CD4-positive, alpha-beta T cell treated with Interleukin-10 for 1 hour (primary cell): ENCODE data around the gene PROZ.

Source experiments
- DNase-seq: peaks from one replicate; pipeline ENCODE4 v3.0.0-alpha.2; 2020

Gene PROZ

GRCh38 chr13:113120300-113121182 lies 37.9 kb upstream of the PROZ start:
- no peak for DNase-seq

GRCh38 chr13:113121183-113121927 lies 37.1 kb upstream of the PROZ start:
- no peak for DNase-seq

- no peak for DNase-seq
Measured at GRCh38 chr13:113121928-113122471, 36.4 kb upstream of the PROZ start.

- DNase-seq, result no peak
Measured at GRCh38 chr13:113122550-113123225, 35.8 kb upstream of the PROZ start, which contains the start of gene F10. F10 (plus strand) TSS chr13:113122799; CDS start chr13:113122856, 57 bp downstream.

GRCh38 chr13:113123226-113124201 lies 34.9 kb upstream of the PROZ start:
- no peak for DNase-seq

- no peak for DNase-seq
Measured at GRCh38 chr13:113124211-113124970, 34.1 kb upstream of the PROZ start.

- DNase-seq, result no peak
Measured at GRCh38 chr13:113125506-113126264, 32.8 kb upstream of the PROZ start.

GRCh38 chr13:113126265-113127150 lies 31.9 kb upstream of the PROZ start:
- no peak for DNase-seq

GRCh38 chr13:113129480-113129879 lies 29.0 kb upstream of the PROZ start:
- DNase-seq, result no peak

- DNase-seq, result peak; percentile 27
Measured at GRCh38 chr13:113129921-113130750, 28.3 kb upstream of the PROZ start.

GRCh38 chr13:113135281-113135760 lies 23.1 kb upstream of the PROZ start:
- no peak for DNase-seq

- DNase-seq, result no peak
Measured at GRCh38 chr13:113137691-113138298, 20.7 kb upstream of the PROZ start.

- DNase-seq, result no peak
Measured at GRCh38 chr13:113138792-113139551, 19.5 kb upstream of the PROZ start.

GRCh38 chr13:113139577-113139976 lies 18.9 kb upstream of the PROZ start:
- DNase-seq, result no peak

GRCh38 chr13:113140677-113141600 lies 17.5 kb upstream of the PROZ start:
- no peak for DNase-seq

- DNase-seq, result no peak
Measured at GRCh38 chr13:113141601-113141970, 16.9 kb upstream of the PROZ start.
